ENCODE data around the gene NUP93.

Gene NUP93

GRCh38 chr16:56812884-56813283, 83.0 kb downstream of the NUP93 start:
- no peak for DNase-seq (ENCODE audit: low read depth in 2 of 3, low spot score in 2 of 3)

- DNase-seq (ENCODE audit: low read depth in 2 of 3, low spot score in 2 of 3) = no peak
These were observed 84.9 kb downstream of the NUP93 start for GRCh38 chr16:56814537-56815432.

GRCh38 chr16:56815721-56816120, 85.8 kb downstream of the NUP93 start:
- DNase-seq (ENCODE audit: low read depth in 2 of 3, low spot score in 2 of 3) = no peak

- DNase-seq (ENCODE audit: low read depth in 2 of 3, low spot score in 2 of 3) = no peak
These were observed 87.1 kb downstream of the NUP93 start for GRCh38 chr16:56817056-56817455.

GRCh38 chr16:56817938-56818337, 88.0 kb downstream of the NUP93 start:
- no peak for DNase-seq (ENCODE audit: low read depth in 2 of 3, low spot score in 2 of 3)

GRCh38 chr16:56823081-56823733, 93.3 kb downstream of the NUP93 start:
- no peak for DNase-seq (ENCODE audit: low read depth in 2 of 3, low spot score in 2 of 3)

GRCh38 chr16:56824331-56824730, 94.4 kb downstream of the NUP93 start:
- no peak for DNase-seq (ENCODE audit: low read depth in 2 of 3, low spot score in 2 of 3)

- no peak for DNase-seq (ENCODE audit: low read depth in 2 of 3, low spot score in 2 of 3)
These were observed 94.9 kb downstream of the NUP93 start for GRCh38 chr16:56824804-56825203.

GRCh38 chr16:56825826-56826225, 95.9 kb downstream of the NUP93 start:
- DNase-seq (ENCODE audit: low read depth in 2 of 3, low spot score in 2 of 3) = no peak

- no peak for DNase-seq (ENCODE audit: low read depth in 2 of 3, low spot score in 2 of 3)
These were observed 98.7 kb downstream of the NUP93 start for GRCh38 chr16:56828647-56829046.

- DNase-seq (ENCODE audit: low read depth in 2 of 3, low spot score in 2 of 3) = no peak
These were observed 100.7 kb downstream of the NUP93 start for GRCh38 chr16:56830669-56831068.

- DNase-seq (ENCODE audit: low read depth in 2 of 3, low spot score in 2 of 3) = no peak
These were observed 102.8 kb downstream of the NUP93 start for GRCh38 chr16:56832768-56833167.

- no peak for DNase-seq (ENCODE audit: low read depth in 2 of 3, low spot score in 2 of 3)
These were observed 103.5 kb downstream of the NUP93 start for GRCh38 chr16:56833243-56833970.

- no peak for DNase-seq (ENCODE audit: low read depth in 2 of 3, low spot score in 2 of 3)
These were observed 105.4 kb downstream of the NUP93 start for GRCh38 chr16:56835320-56835719.

GRCh38 chr16:56836410-56837230, 106.7 kb downstream of the NUP93 start:
- no peak for DNase-seq (ENCODE audit: low read depth in 2 of 3, low spot score in 2 of 3)

- DNase-seq (ENCODE audit: low read depth in 2 of 3, low spot score in 2 of 3) = no peak
These were observed 108.9 kb downstream of the NUP93 start for GRCh38 chr16:56838622-56839337.

GRCh38 chr16:56841233-56841632, 111.3 kb downstream of the NUP93 start:
- no peak for DNase-seq (ENCODE audit: low read depth in 2 of 3, low spot score in 2 of 3)

GRCh38 chr16:56841659-56842058, 111.7 kb downstream of the NUP93 start:
- no peak for DNase-seq (ENCODE audit: low read depth in 2 of 3, low spot score in 2 of 3)

GRCh38 chr16:56842133-56842532, 112.2 kb downstream of the NUP93 start:
- no peak for DNase-seq (ENCODE audit: low read depth in 2 of 3, low spot score in 2 of 3)

- DNase-seq (ENCODE audit: low read depth in 2 of 3, low spot score in 2 of 3) = no peak
These were observed 114.1 kb downstream of the NUP93 start for GRCh38 chr16:56844056-56844455.

All from activated CD8-positive, alpha-beta memory T cell treated with anti-CD3 and anti-CD28 coated beads for 48 hours (primary cell).